Neural cell (in vitro differentiated cells): Measurements from ENCODE around the gene TTC34.
"Not testable (repeated sequence)": the region's sequence is repeated elsewhere in the genome, so short reads cannot be mapped to it uniquely, and the experiment has no call there.

Experiments used
- CTCF ChIP-seq: fragments of 450-650 bp; IDR thresholded peaks from 2 replicates; pipeline ENCODE4 v1.5.1; 2014; ENCODE audit warnings: antibody characterized with exemption, mild to moderate bottlenecking, moderate library complexity; ENCODE audit not compliant: poor library complexity, severe bottlenecking
- EP300 ChIP-seq: fragments of 450-650 bp; conservative IDR thresholded peaks from 2 replicates; pipeline ENCODE4 v1.6.1; 2014; ENCODE audit warnings: antibody characterized with exemption, mild to moderate bottlenecking, moderate library complexity; ENCODE audit not compliant: poor library complexity, severe bottlenecking
- EZH2 ChIP-seq: fragments of 200-600, 300-800 bp; shearing (Covaris generic), sonication (generic); IDR thresholded peaks from 2 replicates; pipeline ENCODE4 v1.6.1; 2014; ENCODE audit warnings: antibody characterized with exemption, low read length, borderline replicate concordance, mild to moderate bottlenecking; ENCODE audit not compliant: insufficient read depth, poor library complexity, severe bottlenecking
- MXI1 ChIP-seq: fragments of 450-650 bp; conservative IDR thresholded peaks from 2 replicates; pipeline ENCODE4 v1.6.1; 2014; ENCODE audit warnings: antibody characterized with exemption, mild to moderate bottlenecking; ENCODE audit not compliant: poor library complexity, severe bottlenecking
- POLR2AphosphoS5 ChIP-seq: IDR thresholded peaks from 2 replicates; pipeline ENCODE4 v1.6.1; 2012
- RAD21 ChIP-seq: fragments of 450-650 bp; conservative IDR thresholded peaks from 2 replicates; pipeline ENCODE4 v1.6.1; 2014; ENCODE audit warnings: antibody characterized with exemption, mild to moderate bottlenecking, moderate library complexity
- SMC3 ChIP-seq: fragments of 450-650 bp; conservative IDR thresholded peaks from 2 replicates; pipeline ENCODE4 v1.6.1; 2014; ENCODE audit warnings: antibody characterized with exemption, mild to moderate bottlenecking, moderate library complexity; ENCODE audit not compliant: poor library complexity
- TAF1 ChIP-seq: IDR thresholded peaks from 2 replicates; pipeline ENCODE4 v1.6.1; 2012; ENCODE audit warnings: low read depth
- TF ChIP-seq, protein P1 (sequence below): IDR thresholded peaks from 2 replicates; pipeline ENCODE4 v1.6.1; 2012; ENCODE audit warnings: borderline replicate concordance

DNA sequence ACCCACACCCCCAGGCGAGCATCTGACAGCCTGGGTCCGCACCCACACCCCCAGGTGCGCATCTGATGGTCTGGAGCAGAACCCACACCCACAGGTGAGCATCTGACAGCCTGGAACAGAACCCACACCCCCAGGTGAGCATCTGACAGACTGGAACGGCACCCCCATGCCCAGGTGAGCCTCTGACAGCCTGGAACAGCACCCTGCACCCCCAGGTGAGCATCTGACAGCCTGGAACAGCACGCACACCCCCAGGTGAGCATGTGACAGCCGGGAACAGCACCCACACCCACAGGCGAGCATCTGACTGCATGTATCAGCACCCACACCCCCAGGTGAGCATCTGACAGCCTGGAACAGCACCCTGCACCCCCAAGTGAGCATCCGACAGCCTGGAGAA lies 115.8 kb downstream of the TTC34 start:
- TF ChIP-seq EP300, CTCF, MXI1, SMC3, RAD21, POLR2AphosphoS5, EZH2, TAF1: not testable (repeated sequence)
- TF ChIP-seq, protein P1, sequence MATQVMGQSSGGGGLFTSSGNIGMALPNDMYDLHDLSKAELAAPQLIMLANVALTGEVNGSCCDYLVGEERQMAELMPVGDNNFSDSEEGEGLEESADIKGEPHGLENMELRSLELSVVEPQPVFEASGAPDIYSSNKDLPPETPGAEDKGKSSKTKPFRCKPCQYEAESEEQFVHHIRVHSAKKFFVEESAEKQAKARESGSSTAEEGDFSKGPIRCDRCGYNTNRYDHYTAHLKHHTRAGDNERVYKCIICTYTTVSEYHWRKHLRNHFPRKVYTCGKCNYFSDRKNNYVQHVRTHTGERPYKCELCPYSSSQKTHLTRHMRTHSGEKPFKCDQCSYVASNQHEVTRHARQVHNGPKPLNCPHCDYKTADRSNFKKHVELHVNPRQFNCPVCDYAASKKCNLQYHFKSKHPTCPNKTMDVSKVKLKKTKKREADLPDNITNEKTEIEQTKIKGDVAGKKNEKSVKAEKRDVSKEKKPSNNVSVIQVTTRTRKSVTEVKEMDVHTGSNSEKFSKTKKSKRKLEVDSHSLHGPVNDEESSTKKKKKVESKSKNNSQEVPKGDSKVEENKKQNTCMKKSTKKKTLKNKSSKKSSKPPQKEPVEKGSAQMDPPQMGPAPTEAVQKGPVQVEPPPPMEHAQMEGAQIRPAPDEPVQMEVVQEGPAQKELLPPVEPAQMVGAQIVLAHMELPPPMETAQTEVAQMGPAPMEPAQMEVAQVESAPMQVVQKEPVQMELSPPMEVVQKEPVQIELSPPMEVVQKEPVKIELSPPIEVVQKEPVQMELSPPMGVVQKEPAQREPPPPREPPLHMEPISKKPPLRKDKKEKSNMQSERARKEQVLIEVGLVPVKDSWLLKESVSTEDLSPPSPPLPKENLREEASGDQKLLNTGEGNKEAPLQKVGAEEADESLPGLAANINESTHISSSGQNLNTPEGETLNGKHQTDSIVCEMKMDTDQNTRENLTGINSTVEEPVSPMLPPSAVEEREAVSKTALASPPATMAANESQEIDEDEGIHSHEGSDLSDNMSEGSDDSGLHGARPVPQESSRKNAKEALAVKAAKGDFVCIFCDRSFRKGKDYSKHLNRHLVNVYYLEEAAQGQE = not testable (repeated sequence)
